Neural crest cell (in vitro differentiated cells): ENCODE results near the gene FOXN1. TPM values are rescaled to one million over a fixed set of nuclear protein-coding genes. Genes with fewer than 3 reads are reported as not detected.

ENCODE experiments used
- DNase-seq: peaks from one replicate; pipeline ENCODE4 v3.0.0; 2021; ENCODE audit warnings: low read depth, mixed read lengths, low spot score
- H3K27ac Mint-ChIP-seq: one replicate; pipeline ENCODE4 v1.8.0; 2021; ENCODE audit warnings: mild to moderate bottlenecking, mixed read lengths; ENCODE audit not compliant: unreplicated experiment
- H3K27me3 Mint-ChIP-seq: 2 replicates; pipeline ENCODE4 v1.8.0; 2021; ENCODE audit warnings: low read depth, mild to moderate bottlenecking, mixed read lengths
- H3K36me3 Mint-ChIP-seq: 2 replicates; pipeline ENCODE4 v1.8.0; 2021; ENCODE audit warnings: low read depth, mild to moderate bottlenecking, mixed read lengths
- H3K4me1 Mint-ChIP-seq: 2 replicates; pipeline ENCODE4 v1.8.0; 2021; ENCODE audit warnings: mixed read lengths
- H3K4me3 Mint-ChIP-seq: one replicate; pipeline ENCODE4 v1.8.0; 2021; ENCODE audit warnings: mild to moderate bottlenecking, mixed read lengths
- H3K9me3 Mint-ChIP-seq: 2 replicates; pipeline ENCODE4 v1.8.0; 2021; ENCODE audit warnings: mixed read lengths
- total RNA-seq: library from RNA; stranded (reverse); gene quantifications from 2 replicates; pipeline ENCODE4 v1.2.1, GENCODE V29; 2021
- TF ChIP-seq, protein P1 (sequence below): fragments of 200-600 bp; sonication (generic); conservative IDR thresholded peaks from 2 replicates; pipeline ENCODE4 v1.5.0; 2021; ENCODE audit warnings: antibody characterized with exemption, mild to moderate bottlenecking

FOXN1 gene
- total RNA-seq, 1 donor from 2014 or later = not detected

DNA sequence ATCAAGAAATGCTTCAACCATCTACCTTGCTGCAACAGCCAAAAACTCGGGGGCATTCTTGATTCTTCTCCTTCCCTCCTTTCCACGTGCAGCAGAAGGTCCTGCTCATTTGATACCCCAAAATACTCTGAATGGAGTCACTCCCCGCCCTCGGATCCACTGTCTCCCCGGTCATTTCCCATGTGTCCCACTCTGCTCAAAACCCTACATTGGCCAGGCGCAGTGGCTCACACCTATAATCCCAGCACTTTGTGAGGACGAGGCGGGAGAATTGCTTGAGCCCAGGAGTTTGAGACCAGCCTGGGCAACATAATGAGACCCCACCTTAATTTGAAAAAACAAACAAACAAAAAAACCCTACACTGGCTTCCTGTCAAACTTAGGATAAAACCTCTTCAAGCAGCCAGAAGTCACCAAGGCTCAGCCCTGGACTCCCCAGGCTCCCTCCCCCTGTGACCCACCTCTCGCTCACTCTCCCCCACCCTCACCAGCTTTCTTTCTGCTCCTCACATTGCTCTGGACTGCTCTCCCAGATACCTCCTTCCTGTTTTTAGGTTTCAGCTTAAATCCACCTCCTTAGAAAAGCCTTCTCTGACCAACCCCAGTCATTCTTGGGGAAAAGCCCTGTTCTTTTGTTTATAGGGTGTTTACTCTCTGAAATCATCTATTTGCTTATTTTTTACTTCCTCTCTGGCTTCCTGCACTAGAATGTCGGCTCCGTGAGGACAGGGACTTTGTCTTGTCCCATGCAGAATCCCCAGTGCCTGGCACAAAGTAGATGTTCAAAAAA lies 29.9 kb upstream of the FOXN1 start:
- Mint-ChIP-seq H3K9me3 (no peaks in the 10 kb centered on the region), H3K27ac (no peak overlapping the region), H3K36me3 (no peaks in the 10 kb centered on the region), H3K27me3 (no peaks in the 10 kb centered on the region), H3K4me1 (no peaks in the 10 kb centered on the region), H3K4me3 (no peak overlapping the region)
- no peak for DNase-seq
- TF ChIP-seq, protein P1, sequence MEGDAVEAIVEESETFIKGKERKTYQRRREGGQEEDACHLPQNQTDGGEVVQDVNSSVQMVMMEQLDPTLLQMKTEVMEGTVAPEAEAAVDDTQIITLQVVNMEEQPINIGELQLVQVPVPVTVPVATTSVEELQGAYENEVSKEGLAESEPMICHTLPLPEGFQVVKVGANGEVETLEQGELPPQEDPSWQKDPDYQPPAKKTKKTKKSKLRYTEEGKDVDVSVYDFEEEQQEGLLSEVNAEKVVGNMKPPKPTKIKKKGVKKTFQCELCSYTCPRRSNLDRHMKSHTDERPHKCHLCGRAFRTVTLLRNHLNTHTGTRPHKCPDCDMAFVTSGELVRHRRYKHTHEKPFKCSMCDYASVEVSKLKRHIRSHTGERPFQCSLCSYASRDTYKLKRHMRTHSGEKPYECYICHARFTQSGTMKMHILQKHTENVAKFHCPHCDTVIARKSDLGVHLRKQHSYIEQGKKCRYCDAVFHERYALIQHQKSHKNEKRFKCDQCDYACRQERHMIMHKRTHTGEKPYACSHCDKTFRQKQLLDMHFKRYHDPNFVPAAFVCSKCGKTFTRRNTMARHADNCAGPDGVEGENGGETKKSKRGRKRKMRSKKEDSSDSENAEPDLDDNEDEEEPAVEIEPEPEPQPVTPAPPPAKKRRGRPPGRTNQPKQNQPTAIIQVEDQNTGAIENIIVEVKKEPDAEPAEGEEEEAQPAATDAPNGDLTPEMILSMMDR = no peak

DNA sequence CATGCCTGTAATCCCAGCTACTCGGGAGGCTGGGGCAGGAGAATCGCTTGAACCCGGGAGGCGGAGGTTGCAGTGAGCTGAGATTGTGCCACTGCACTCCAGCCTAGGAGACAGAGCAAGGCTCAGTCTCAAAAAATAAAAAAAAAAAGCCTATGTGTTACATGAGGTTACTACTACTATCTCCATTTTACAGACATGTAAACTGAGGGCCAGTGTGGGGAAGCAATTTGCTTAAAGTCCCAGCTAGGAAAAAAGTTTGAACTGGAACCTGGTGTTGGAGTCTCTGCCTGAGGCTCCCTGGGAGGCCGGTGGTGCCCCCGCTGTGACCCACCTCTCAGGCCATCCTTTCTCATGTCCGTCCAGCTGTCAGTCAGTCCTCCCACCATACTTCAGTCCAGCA lies 28.2 kb upstream of the FOXN1 start:
- peaks cover 4% of the 10 kb centered on the region for H3K27me3 Mint-ChIP-seq
- H3K27ac Mint-ChIP-seq = no peak overlapping the region
- H3K4me1 Mint-ChIP-seq = no peaks in the 10 kb centered on the region
- TF ChIP-seq, protein P1 = no peak
- H3K4me3 Mint-ChIP-seq = no peak overlapping the region
- DNase-seq = no peak
- H3K9me3 Mint-ChIP-seq = no peaks in the 10 kb centered on the region
- H3K36me3 Mint-ChIP-seq = no peaks in the 10 kb centered on the region

DNA sequence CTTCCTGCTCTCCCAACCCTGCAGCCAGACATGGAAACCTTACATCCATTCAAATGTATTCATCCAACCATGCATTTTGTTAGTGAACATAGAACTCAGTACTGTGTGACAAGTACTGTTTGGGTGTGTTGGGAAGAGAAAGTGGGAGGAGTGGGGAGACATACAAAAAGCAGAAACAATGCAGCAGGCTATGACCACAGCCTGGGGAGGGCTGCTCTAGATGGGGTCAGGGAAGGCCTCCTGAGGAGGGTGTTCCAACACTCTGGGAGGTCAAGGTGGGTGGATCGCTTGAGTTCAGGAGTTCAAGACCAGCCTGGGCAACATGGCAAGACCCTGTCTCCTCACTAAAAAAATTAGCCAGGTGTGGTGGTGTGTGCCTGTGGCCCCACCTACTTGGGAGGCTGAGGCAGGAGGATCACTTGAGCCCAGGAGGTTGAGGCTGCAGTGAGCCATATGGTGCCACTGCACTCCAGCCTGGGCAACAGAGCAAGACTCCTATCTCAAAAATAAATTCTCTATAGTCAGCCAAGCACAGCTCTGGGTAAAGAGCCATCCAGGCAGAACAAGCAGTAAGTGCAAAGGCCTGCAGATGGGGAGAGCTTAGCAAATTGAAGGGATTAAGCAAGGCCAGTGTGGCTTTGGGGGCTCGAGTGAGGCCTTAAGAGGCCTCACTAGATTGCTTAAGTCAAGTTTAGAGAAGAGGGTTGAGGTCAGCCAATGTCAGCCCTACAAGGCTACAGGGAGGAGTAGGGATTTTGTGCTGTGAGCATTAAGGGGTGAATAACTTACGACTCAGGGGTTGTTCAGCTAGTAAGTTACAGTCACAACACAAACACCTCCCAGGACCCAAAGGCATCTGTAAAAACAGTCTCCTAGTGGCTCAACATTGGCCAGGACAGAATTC lies 27.2 kb upstream of the FOXN1 start:
- TF ChIP-seq, protein P1 = no peak
- H3K4me1 Mint-ChIP-seq = no peaks in the 10 kb centered on the region
- no peak overlapping the region for H3K27ac Mint-ChIP-seq
- H3K36me3 Mint-ChIP-seq = no peaks in the 10 kb centered on the region
- no peak overlapping the region for H3K4me3 Mint-ChIP-seq
- DNase-seq = no peak
- H3K27me3 Mint-ChIP-seq = peaks cover 4% of the 10 kb centered on the region
- no peaks in the 10 kb centered on the region for H3K9me3 Mint-ChIP-seq

DNA sequence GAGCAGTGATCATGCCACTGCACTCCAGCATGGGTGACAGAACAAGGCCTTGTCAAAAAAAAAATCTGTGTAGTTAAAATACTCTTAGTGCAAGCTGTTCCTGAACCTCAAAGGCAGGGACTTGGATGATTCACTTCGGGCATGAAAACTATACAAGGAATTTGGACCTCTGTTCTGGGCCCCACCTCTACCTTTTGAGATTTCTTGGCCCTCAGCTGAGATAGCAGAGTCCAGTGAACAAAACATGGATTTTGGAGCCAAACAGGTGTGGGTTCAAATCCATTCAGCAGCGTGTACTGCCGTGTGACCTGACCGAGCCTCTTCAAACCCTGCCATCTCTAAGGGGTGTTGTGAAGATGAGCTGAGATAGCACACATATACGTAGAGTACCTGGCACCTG lies 25.9 kb upstream of the FOXN1 start:
- H3K27me3 Mint-ChIP-seq = peaks cover 8% of the 10 kb centered on the region
- H3K27ac Mint-ChIP-seq = no peak overlapping the region
- no peaks in the 10 kb centered on the region for H3K9me3 Mint-ChIP-seq
- TF ChIP-seq, protein P1 = no peak
- H3K36me3 Mint-ChIP-seq = no peaks in the 10 kb centered on the region
- no peaks in the 10 kb centered on the region for H3K4me1 Mint-ChIP-seq
- no peak for DNase-seq
- H3K4me3 Mint-ChIP-seq = no peak overlapping the region

DNA sequence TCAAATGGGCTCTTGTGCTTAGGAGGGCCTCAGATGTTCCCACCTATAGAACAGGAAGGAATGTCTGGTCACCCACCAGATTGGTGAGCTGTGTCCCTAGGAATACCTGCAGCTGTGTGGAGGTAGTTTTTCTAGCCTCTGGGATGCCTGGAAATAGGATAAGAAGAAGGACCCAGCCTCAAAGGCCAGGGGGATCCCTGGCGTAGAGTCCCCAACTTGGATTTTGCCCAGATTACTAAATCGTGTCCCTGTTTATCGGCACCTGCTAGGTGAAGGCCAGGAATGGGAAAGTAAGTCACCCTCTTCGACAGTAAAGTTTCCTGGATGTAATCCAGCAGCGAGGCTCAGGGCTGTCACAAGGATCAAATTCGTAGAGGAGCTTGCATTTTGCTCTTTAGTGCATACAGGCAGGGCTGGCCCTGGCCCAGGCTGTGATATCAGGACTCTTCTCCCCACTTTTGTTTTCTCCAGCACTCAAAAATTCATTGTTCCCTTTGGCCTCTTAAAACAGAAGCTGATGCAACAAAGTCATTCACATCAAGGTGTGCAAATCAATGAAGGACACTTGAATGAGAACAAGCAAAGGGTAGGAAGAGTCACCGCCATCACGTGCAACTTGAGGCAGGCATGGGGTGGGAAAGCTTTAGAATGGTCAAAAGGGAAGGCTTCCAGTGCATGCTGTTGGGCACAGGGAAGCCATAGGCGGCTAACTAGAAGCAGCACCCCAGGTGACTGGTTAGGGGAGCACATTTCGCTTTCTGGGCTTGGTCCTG lies 25.2 kb upstream of the FOXN1 start:
- no peak overlapping the region for H3K27ac Mint-ChIP-seq
- TF ChIP-seq, protein P1 = no peak
- no peaks in the 10 kb centered on the region for H3K4me1 Mint-ChIP-seq
- no peak for DNase-seq
- peaks cover 8% of the 10 kb centered on the region for H3K27me3 Mint-ChIP-seq
- no peak overlapping the region for H3K4me3 Mint-ChIP-seq
- no peaks in the 10 kb centered on the region for H3K36me3 Mint-ChIP-seq
- H3K9me3 Mint-ChIP-seq = no peaks in the 10 kb centered on the region
